HG02763 (cell line): ENCODE data around the gene POLA1.

Experiments
- ATAC-seq: cut with Tn5 transposase; IDR thresholded peaks from one replicate; pipeline ENCODE4 v1.9.1; 2021; ENCODE audit warnings: mild to moderate bottlenecking, moderate library complexity; ENCODE audit not compliant: unreplicated experiment

POLA1 gene

GRCh38 chrX:25020905-25021449, 327.3 kb downstream of the POLA1 start:
- ATAC-seq: no peak

GRCh38 chrX:25022499-25023325, 329.0 kb downstream of the POLA1 start:
- no peak for ATAC-seq

- no peak for ATAC-seq
These were observed 330.2 kb downstream of the POLA1 start for GRCh38 chrX:25023908-25024307.

- ATAC-seq: no peak
These were observed 331.9 kb downstream of the POLA1 start for GRCh38 chrX:25025615-25026014.

GRCh38 chrX:25026576-25026975, 332.9 kb downstream of the POLA1 start:
- no peak for ATAC-seq

GRCh38 chrX:25028726-25029125, 335.0 kb downstream of the POLA1 start:
- ATAC-seq: no peak

- no peak for ATAC-seq
These were observed 335.6 kb downstream of the POLA1 start for GRCh38 chrX:25029288-25029825.

- no peak for ATAC-seq
These were observed 341.2 kb downstream of the POLA1 start for GRCh38 chrX:25034889-25035288.

- no peak for ATAC-seq
These were observed 345.3 kb downstream of the POLA1 start for GRCh38 chrX:25039036-25039435.

- no peak for ATAC-seq
These were observed 349.5 kb downstream of the POLA1 start for GRCh38 chrX:25043192-25043591.
